K562 (cell line): ENCODE results near the gene LCNL1. TPM values are rescaled to one million over a fixed set of nuclear protein-coding genes. Genes with fewer than 3 reads are reported as not detected.
A peak's percentile ranks its signal among the peaks of the same experiment; 100 is the strongest.

Experiments
- CBX1 ChIP-seq: sonication (generic); IDR thresholded peaks from 2 replicates; pipeline ENCODE4 v1.6.1; 2016; ENCODE audit warnings: antibody characterized with exemption, low read depth, mild to moderate bottlenecking
- DNMT1 ChIP-seq: fragments of 450-650 bp; IDR thresholded peaks from 2 replicates; pipeline ENCODE4 v1.6.1; 2016; ENCODE audit warnings: antibody characterized with exemption, mild to moderate bottlenecking
- E2F5 ChIP-seq: sonication (generic); formaldehyde crosslinking; IDR thresholded peaks from 2 replicates; pipeline ENCODE4 v1.8.0; 2022; ENCODE audit warnings: mild to moderate bottlenecking, missing genetic modification reagents
- ETV6 ChIP-seq, 3 experiments: fragments of 150-350 bp in 1 of 3; sonication (generic) in 1 of 3; formaldehyde crosslinking in 1 of 3; IDR thresholded peaks; 2 replicates each; pipeline versions ENCODE4 v1.6.1 to v1.8.0; 2014 to 2022; ENCODE audit warnings: borderline replicate concordance in 2 of 3, low read depth in 2 of 3, antibody characterized with exemption in 1 of 3, low read length in 1 of 3, mild to moderate bottlenecking in 1 of 3, missing genetic modification reagents in 1 of 3
- FOSL1 ChIP-seq: fragments of 200-800 bp; sonication (Bioruptor generic); conservative IDR thresholded peaks from 2 replicates; pipeline ENCODE4 v1.6.1; 2016; ENCODE audit warnings: missing genetic modification characterization, missing compliant biosample characterization
- FOXP1 ChIP-seq: sonication (generic); formaldehyde crosslinking; IDR thresholded peaks from 2 replicates; pipeline ENCODE4 v1.8.0; 2022; ENCODE audit warnings: mild to moderate bottlenecking, missing genetic modification reagents
- GMEB1 ChIP-seq: fragments of 250-450 bp; sonication (Bioruptor Pico); IDR thresholded peaks from 2 replicates; pipeline ENCODE4 v1.4.0; 2020; ENCODE audit warnings: mild to moderate bottlenecking
- GTF2E2 ChIP-seq: fragments of 200-800 bp; sonication (Bioruptor generic); IDR thresholded peaks from 2 replicates; pipeline ENCODE4 v1.6.1; 2016; ENCODE audit warnings: missing genetic modification characterization, missing compliant biosample characterization
- LCOR ChIP-seq: sonication (generic); formaldehyde crosslinking; IDR thresholded peaks from 2 replicates; pipeline ENCODE4 v1.8.0; 2022; ENCODE audit warnings: mild to moderate bottlenecking, missing genetic modification reagents
- MAFG ChIP-seq: fragments of 450-650 bp; conservative IDR thresholded peaks from 2 replicates; pipeline ENCODE4 v1.6.1; 2016; ENCODE audit warnings: missing genetic modification characterization, missing compliant biosample characterization
- MAFK ChIP-seq: IDR thresholded peaks from 2 replicates; pipeline ENCODE4 v1.6.1; 2011; ENCODE audit warnings: low read length, improper control_type of control experiment
- NFIC ChIP-seq: fragments of 450-650 bp; IDR thresholded peaks from 2 replicates; pipeline ENCODE4 v1.6.1; 2017; ENCODE audit warnings: mild to moderate bottlenecking, inconsistent platforms
- NONO ChIP-seq, 2 experiments: fragments of 200-400 bp in 1 of 2; fragments of 450-650 bp in 1 of 2; formaldehyde crosslinking in 1 of 2; IDR thresholded peaks; 2 replicates each; pipeline ENCODE4 v1.6.1; 2017; ENCODE audit warnings: low read depth in 2 of 2, mild to moderate bottlenecking in 2 of 2, moderate library complexity in 2 of 2, low read length in 1 of 2
- PRMT5 ChIP-seq: sonication (generic); formaldehyde crosslinking; IDR thresholded peaks from 2 replicates; pipeline ENCODE4 v1.5.0; 2020; ENCODE audit warnings: missing genetic modification reagents
- PRPF4 ChIP-seq: fragments of 200-400 bp; formaldehyde crosslinking; IDR thresholded peaks from one replicate; pipeline ENCODE4 v1.6.1; 2017; ENCODE audit warnings: low read length, low read depth, mild to moderate bottlenecking; ENCODE audit not compliant: insufficient read depth, poor library complexity, severe bottlenecking
- RBBP5 ChIP-seq: fragments of 200-600 bp; sonication (generic); IDR thresholded peaks from 2 replicates; pipeline ENCODE4 v1.6.1; 2012; ENCODE audit warnings: borderline replicate concordance, mild to moderate bottlenecking, low read length, control low read depth, inconsistent platforms; ENCODE audit not compliant: insufficient read depth, poor library complexity, severe bottlenecking
- SIRT6 ChIP-seq: IDR thresholded peaks from one replicate; pipeline ENCODE4 v1.6.1; 2012; ENCODE audit warnings: low read depth, mild to moderate bottlenecking, control low read depth, inconsistent platforms, low read length, moderate library complexity
- SRSF7 ChIP-seq: fragments of 200-400 bp; formaldehyde crosslinking; optimal IDR thresholded peaks from 2 replicates; pipeline ENCODE3; 2017; ENCODE audit warnings: mild to moderate bottlenecking, low read depth, low read length
- TARDBP ChIP-seq: fragments of 450-650 bp; IDR thresholded peaks from 2 replicates; pipeline ENCODE4 v1.6.1; 2016
- UBTF ChIP-seq, 2 experiments: IDR thresholded peaks; 2 replicates each; pipeline ENCODE4 v1.6.1; 2012; ENCODE audit warnings: improper control_type of control experiment in 2 of 2, low read depth in 2 of 2, low read length in 2 of 2, borderline replicate concordance in 1 of 2
- USF2 ChIP-seq: sonication (generic); formaldehyde crosslinking; IDR thresholded peaks from 2 replicates; pipeline ENCODE4 v1.5.0; 2020; ENCODE audit warnings: missing genetic modification reagents
- ZNF124 ChIP-seq: sonication (generic); formaldehyde crosslinking; IDR thresholded peaks from 2 replicates; pipeline ENCODE4 v1.8.1; 2022; ENCODE audit warnings: missing genetic modification reagents
- ZNF197 ChIP-seq: fragments of 200-800 bp; sonication (Bioruptor generic); IDR thresholded peaks from 2 replicates; pipeline ENCODE4 v1.6.1; 2016; ENCODE audit warnings: low read depth, missing genetic modification characterization, missing compliant biosample characterization
- ZNF232 ChIP-seq: sonication (generic); formaldehyde crosslinking; IDR thresholded peaks from 2 replicates; pipeline ENCODE4 v1.8.0; 2022; ENCODE audit warnings: mild to moderate bottlenecking, missing genetic modification reagents
- ZNF3 ChIP-seq: fragments of 250-450 bp; sonication (Bioruptor Pico); IDR thresholded peaks from 2 replicates; pipeline ENCODE4 v1.5.0; 2021; ENCODE audit warnings: mild to moderate bottlenecking, moderate library complexity
- polyA plus RNA-seq, 8 experiments: library from polyadenylated mRNA; depleted of rRNA in 4 of 8; stranded (reverse) in 5 of 8; unstranded in 3 of 8; fragments of >200 nt; fragmentation: Nextera tagmentation in 2 of 8; fragmentation: Illumina TruSeq in 1 of 8; extraction: Ambion mirVana in 2 of 8; extraction: Trizol in 1 of 8; gene quantifications; 2 replicates each; pipeline versions ENCODE4 v1.2.1 to v1.2.3, GENCODE V29; 2011 to 2014; ENCODE audit warnings: inconsistent platforms in 1 of 8, missing spikeins in 1 of 8
- total RNA-seq, 7 experiments: library from RNA; depleted of rRNA in 6 of 7; stranded (reverse); fragments of >200 nt in 6 of 7; fragmentation: Illumina TruSeq in 2 of 7; extraction: Trizol in 2 of 7; gene quantifications; 2 replicates each; pipeline versions ENCODE4 v1.2.1 to v1.2.3, GENCODE V29; 2011 to 2021; ENCODE audit warnings: low replicate concordance in 1 of 7

The LCNL1 gene
- total and polyA plus RNA-seq, 9 of the 15 experiments (the other 6 are each of a cell fraction or from before 2014, with no cell fraction given) = 0.04 to 0.16 (median 0.04) TPM; not detected in 4

- TF ChIP-seq TARDBP (no peak), LCOR (CRISPR knock-in tag) (no peak), SRSF7 (no peak), SIRT6 (no peak), ZNF197 (no peak), ZNF3 (no peak), ETV6 (IDR thresholded peaks at IDR 0.05; ENCODE audit: borderline replicate concordance in 1 of 2, low read depth in 2 of 2, low read length in 1 of 2) (no peak), ETV6 (CRISPR knock-in tag; IDR thresholded peaks at IDR 0.05; ENCODE audit: borderline replicate concordance) (no peak), GMEB1 (CRISPR knock-in tag) (no peak), FOXP1 (CRISPR knock-in tag) (0 out of 2 replicates have a peak, but pooled peaks have one; percentile 1), ZNF232 (CRISPR knock-in tag) (no peak), FOSL1 (tag) (no peak), ZNF124 (CRISPR knock-in tag) (no peak), PRMT5 (CRISPR knock-in tag) (no peak), E2F5 (CRISPR knock-in tag) (no peak), DNMT1 (no peak), RBBP5 (peak; percentile 80), UBTF (IDR thresholded peaks at IDR 0.05; ENCODE audit: borderline replicate concordance in 1 of 2, low read depth in 2 of 2, low read length in 2 of 2) (peak in 1 of 2 experiments; percentile 60; a peak in 3 of 4 replicates), MAFG (tag) (no peak), CBX1 (no peak), NONO (IDR thresholded peaks at IDR 0.05; ENCODE audit: low read depth in 2 of 2, low read length in 1 of 2) (peak in 1 of 2 experiments; percentile 59; a peak in 2 of 4 replicates), NFIC (no peak), USF2 (no peak), PRPF4 (no peak), GTF2E2 (tag) (no peak), MAFK (no peak)
These were observed 38.6 kb upstream of the LCNL1 start (continued) for GRCh38 chr9:136944212-136944518.
